Epithelial cell of esophagus (primary cell): ENCODE results near the gene C7orf57.

ENCODE experiments used
- DNase-seq: peaks from one replicate; pipeline ENCODE4 v3.0.0; 2010; ENCODE audit warnings: low read depth
- H3K4me3 ChIP-seq: 2 replicates; pipeline ENCODE4 v1.5.1; 2011; ENCODE audit warnings: mild to moderate bottlenecking, low read length, control low read depth
- TF ChIP-seq, protein P1 (sequence below): IDR thresholded peaks from 2 replicates; pipeline ENCODE4 v1.5.1; 2011; ENCODE audit warnings: low read depth, mild to moderate bottlenecking, low read length, control low read depth, inconsistent platforms; ENCODE audit not compliant: insufficient read depth; ENCODE audit errors: missing control alignments

Gene C7orf57

DNA sequence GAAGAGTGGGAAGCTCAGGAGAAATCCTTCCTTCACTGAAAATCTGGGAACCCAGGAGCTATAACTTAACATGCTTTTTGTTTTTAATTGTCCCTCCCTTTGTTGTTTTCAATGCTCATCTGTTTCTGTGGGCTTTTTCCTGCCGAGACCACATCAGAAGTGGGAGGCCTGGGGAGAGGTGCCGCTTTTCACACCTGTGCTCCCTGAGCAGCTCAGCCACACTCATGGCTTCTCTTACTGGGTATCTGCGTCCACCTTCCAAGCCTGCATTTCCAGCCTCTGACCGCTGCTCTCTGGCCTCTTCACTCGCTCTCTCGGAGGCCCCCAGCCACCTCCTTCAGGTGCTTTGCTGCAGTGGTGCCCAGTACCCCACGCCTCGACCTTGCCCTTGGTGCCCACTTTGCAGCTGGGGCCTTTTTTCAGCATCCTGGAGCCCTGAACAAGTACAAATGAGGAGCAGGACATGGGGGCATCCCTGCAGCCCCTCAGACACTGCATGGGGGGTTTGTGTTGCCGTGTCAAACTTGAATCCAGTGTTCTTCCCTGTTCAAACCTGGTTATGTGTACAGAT is 9.9 kb downstream of the C7orf57 start:
- no peak overlapping the region for H3K4me3 ChIP-seq
- no peak for DNase-seq
- TF ChIP-seq, protein P1, sequence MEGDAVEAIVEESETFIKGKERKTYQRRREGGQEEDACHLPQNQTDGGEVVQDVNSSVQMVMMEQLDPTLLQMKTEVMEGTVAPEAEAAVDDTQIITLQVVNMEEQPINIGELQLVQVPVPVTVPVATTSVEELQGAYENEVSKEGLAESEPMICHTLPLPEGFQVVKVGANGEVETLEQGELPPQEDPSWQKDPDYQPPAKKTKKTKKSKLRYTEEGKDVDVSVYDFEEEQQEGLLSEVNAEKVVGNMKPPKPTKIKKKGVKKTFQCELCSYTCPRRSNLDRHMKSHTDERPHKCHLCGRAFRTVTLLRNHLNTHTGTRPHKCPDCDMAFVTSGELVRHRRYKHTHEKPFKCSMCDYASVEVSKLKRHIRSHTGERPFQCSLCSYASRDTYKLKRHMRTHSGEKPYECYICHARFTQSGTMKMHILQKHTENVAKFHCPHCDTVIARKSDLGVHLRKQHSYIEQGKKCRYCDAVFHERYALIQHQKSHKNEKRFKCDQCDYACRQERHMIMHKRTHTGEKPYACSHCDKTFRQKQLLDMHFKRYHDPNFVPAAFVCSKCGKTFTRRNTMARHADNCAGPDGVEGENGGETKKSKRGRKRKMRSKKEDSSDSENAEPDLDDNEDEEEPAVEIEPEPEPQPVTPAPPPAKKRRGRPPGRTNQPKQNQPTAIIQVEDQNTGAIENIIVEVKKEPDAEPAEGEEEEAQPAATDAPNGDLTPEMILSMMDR = no peak

DNA sequence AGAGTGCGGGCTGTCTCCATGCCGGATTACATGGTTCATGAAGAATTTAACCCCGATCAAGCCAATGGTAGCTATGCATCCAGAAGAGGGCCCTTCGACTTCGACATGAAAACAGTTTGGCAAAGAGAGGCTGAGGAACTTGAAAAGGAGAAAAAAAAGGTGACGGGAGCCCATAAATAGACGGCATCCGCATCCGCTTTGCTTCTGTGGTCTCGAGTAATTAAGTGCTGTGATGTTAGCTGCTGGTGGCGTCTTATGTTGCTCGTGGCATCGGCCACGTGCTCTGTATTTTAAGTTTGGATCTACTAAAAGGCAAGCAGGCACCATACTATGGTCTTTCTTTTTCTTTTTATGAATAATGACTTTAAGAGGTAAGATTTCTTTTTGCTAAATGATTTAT is 11.1 kb downstream of the C7orf57 start:
- TF ChIP-seq, protein P1 = no peak
- DNase-seq = no peak
- no peak overlapping the region for H3K4me3 ChIP-seq

DNA sequence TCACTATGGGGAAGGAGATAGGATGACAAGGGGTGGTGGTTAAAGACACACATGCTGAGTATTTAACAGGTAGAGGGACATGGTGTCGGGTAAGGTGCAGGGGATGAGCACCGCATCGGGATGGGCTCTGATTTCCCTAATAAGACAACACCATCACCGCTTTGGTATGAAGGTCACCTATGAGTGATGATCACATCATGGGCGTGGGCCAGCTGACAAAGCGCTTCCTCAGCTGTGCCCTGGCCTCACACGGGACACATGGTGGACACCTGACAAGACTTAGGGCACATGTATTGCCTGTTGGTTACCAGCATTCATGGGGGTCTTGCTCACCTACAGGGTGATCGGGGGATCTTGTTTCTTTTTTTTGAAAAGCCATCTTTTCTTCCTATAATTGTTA is 12.8 kb downstream of the C7orf57 start:
- TF ChIP-seq, protein P1 = no peak

DNA sequence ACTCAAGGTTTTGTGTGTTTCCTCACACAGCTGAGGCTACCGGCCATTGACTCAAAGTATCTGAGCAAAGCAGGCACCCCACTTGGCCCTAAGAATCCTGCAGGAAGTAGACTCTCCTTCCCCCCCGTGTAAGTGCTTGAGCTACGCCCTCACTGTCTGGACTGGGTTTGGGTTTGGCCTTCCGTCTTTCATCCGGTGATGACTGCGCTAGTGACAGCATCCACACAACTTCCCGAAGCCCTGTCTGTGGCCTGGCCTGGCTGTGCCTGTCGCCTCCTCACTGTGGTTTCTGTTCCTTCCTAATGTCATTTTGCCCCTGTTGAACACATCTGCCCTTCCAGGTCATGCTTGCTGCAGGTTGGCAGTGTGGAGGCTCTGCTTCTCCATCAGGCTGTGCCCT is 14.5 kb downstream of the C7orf57 start:
- no peak for DNase-seq
- H3K4me3 ChIP-seq = no peak overlapping the region
- TF ChIP-seq, protein P1 = no peak

More for the DNA sequence above, 12.8 kb downstream of the C7orf57 start:
- peak; percentile 75 for DNase-seq
- no peak overlapping the region for H3K4me3 ChIP-seq

DNA sequence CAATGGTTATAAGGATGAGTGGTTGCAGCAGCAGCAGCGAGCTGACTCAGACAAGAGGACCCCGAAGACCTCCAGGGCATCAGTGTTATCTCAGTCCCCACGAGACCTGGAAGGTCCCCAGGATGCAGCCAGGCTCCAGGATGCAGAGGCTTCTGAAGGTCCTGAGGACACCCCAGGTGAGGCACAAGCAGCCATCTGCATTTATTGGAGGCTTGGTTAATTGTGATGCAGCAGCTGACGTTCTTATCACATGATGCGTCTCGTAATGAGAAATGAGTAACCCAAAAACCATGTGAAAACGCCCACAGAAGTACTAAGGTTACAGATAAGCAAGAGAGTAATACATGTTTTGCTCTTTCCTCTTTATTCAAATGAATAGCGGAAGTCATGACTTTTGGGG is 17.4 kb downstream of the C7orf57 start:
- H3K4me3 ChIP-seq = no peak overlapping the region
- DNase-seq = peak; percentile 61
- TF ChIP-seq, protein P1 = no peak

DNA sequence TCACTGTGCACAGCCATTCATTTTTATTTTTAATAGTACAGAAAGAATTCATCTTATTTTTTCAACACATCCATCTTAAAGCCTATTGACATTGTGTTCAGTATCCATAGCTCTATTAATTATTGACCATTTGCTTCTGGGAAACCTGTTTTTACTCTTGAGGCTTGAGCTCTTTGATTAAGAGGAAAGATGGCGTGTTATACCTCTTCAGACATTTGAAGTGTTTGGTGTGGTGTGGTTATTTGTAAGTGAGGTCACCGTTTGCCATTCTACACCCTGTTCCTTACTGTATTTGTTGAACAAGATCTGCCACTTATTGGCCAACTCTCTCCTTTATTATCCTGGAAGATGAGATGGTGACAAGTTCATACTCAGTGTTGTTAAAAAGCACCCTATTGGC is 18.4 kb downstream of the C7orf57 start:
- peak; percentile 77 for DNase-seq
- TF ChIP-seq, protein P1 = no peak
- no peak overlapping the region for H3K4me3 ChIP-seq

DNA sequence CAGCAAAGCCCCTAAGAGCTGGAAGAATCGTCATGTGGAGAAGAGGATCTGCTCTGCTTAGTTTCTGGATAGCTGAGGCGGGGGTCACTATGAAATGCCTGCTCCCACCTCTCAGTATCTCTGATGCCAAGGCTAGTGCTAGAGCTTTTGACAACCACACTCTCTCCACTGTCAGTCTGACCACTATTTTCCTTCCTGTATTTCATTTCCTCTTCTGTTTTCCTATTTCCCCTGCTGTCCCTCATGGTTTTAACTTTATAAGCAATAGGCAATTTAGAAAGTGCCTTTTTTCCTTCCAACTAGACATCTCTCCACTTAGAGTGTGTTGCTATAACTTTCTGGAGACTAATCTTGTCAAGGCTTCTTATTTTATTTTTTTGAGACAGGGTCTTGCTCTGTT is 23.6 kb downstream of the C7orf57 start:
- TF ChIP-seq, protein P1 = no peak
- DNase-seq = no peak
- no peak overlapping the region for H3K4me3 ChIP-seq
